HCEC 1CT (cell line): ENCODE measurements around the gene PLVAP.

Source experiments
- DNase-seq: peaks from one replicate; pipeline ENCODE4 v3.0.0-alpha.2; 2017

The PLVAP gene

DNA sequence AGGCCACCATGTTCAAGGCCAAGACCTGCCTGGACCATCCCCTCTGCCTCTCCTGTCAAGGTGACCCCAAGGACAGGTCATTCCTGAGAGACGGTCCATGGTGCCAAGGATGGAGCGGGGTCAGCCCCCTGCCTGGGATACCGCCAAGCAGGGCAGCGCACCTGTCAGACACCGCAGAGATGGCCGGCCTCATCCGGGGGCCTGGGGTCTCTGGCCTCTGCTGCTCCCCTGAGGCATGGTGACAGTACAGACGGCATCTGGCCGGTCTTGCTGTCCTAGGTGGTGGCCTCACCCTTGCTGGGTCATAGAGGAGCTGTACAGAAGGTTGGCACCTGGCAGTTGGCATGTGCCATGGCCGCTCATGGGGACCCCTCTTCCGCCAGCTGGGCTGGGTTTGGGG, 56.7 kb downstream of the PLVAP start:
- no peak for DNase-seq

DNA sequence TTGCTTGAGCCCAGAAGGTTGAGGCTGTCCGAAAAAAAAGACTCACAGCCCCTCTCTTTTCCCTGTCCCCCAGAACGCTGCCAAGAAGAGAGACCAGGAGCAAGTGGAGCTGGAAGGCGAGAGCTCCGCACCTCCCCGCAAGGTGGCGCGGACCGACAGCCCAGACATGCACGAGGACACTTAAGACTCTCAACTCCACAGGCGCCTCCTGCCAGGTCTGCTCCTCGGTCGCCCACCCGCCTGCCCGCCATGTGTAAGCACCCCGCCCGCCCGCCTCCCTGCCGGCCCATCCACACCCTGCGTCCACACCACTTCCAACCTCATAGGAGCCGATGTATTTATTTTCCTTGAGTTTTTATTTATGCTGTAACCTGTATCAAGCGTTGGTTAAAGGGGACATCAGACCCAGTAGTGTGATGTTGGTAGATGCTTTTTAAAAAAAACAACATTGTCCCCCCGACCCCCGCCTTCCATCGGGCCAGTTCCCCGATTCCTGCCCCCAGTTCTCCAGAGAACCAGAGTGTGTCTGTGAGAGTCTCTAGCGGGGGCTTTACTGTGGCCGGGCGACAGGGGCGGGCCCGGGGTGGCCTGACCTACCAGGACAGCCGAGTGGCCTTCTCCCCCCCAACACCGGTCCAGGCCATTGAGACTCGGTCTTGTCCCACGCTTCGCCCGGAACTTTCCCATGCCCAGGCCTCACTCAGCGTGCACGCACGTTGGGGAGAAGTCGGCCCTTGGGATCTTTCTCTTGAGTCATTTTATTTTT, 57.5 kb downstream of the PLVAP start:
- no peak for DNase-seq

DNA sequence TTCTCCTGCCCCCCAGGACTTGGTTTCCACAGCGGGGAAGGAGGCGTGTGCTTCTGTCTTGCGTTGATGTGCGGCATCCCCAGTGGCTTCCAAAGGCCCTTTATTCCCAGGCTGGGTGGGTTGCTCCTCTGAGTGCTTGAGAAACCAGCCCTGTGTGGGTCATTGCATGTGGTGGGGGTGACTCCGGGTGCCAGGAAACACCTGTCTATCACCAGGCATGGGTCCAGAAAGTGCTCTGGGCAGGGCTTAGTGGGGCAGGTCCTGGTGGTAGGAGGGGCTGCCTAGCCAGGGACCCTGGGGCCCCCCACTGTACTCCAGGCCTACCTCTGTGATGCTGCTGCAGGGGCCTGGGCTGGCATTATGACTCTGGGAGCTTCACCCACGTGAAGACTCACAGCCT, 58.2 kb downstream of the PLVAP start:
- DNase-seq, result no peak

DNA sequence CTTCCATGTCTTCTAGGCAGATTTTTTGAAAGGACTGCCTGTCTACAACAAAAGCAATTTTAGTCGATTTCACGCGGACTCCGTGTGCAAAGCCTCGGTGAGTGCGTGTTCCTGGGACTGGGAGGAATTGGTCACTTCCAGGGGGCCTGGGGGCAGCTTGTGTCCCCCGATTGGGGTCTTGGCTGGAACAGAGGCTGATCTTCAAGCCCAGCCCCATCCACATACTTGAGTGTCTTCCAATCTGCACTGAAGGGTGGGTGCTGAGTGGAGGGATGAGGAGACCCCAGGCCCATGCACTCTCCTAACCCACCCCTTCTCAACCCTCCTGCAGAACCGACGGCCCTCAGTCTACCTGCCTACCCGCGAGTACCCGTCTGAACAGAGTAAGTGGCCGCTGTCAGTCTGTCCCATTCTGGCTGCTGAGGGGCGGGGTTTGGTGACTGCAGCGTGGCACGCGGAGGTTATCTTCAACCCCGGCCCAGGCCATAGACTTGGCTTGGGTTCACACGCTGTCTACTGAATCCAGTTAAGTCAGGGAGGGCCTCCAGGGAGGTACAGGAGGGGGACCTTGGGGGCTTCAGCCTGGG, 63.0 kb downstream of the PLVAP start:
- no peak for DNase-seq

DNA sequence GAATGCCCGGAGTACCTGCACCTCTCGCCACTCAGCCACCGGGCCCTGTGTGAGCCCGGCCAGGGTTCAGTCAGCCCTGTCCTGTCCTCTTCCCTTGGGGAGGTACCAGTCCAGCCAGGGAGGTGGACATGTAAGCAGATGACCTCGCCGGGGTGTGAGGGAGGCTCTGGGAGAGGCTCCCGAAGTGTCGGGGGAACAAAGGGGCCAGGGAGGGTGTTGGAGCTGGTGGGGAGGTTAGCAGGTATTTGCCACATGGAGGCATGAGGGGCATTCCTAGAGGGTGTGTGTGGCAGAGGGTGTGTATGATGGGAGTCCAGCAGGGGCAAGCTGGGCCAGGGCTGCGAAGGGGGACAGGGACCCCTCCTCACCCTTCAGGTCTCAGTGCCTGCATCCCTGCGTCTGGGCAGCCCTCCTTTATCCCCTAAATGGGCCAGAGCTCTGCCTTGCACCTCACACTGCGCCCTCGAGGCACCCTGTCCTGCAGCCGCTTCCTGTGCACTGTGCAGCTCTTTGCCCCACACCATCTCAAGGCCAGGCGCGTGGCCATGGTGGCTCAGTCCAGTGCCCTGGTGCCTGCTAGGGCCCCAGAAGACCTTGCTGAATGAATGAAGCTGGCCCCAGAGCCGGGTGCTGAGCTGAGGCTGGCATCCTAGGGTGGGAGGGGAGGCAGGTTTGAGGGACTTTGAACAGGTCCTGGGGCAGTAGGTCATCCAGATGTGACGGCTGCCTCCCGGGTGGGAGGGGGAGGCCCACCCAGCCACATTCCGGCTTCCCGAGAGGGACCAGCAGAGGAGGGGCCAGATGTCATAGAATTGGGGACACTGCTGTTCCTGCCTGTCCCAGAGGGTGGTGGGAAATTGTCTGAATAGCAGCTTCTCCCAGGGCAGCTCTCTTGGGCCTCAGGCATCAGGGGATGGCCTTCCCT, 64.7 kb downstream of the PLVAP start:
- DNase-seq, result no peak

DNA sequence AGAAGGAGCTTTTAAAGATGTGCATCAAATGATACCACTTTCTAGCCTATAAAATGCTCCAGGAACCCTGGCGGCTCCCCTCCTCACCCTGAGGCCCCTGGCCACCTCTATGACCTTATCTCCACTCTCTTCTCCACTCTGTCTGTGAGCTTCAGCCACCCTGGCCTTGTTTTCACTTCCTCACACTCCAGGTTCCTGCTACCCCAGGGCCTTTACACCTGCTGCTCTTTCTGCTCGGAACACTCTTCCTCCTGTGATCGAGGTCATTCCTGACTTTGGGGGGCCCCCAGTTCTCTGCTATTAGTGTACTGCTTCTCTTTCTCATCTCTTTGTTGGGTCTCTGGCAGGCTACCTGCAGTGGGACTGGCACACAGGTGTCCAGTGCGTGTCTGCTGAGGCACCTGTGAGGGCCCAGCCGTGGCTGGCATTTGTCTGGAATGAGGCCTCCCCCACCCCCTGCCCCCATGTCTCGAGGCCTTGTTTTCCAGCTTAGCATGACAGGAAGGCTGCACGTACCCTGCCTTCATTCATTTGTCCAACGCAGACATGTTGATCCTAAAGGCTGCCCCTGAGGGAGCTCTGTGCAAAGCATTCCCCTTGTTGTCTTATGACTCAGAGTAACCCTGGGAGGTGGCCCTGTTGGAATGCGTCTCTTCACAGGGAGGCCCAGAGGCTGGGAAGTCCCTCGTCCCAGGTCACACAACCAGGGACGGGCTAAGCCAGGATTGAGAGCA, 65.5 kb downstream of the PLVAP start:
- DNase-seq, result peak; percentile 47

DNA sequence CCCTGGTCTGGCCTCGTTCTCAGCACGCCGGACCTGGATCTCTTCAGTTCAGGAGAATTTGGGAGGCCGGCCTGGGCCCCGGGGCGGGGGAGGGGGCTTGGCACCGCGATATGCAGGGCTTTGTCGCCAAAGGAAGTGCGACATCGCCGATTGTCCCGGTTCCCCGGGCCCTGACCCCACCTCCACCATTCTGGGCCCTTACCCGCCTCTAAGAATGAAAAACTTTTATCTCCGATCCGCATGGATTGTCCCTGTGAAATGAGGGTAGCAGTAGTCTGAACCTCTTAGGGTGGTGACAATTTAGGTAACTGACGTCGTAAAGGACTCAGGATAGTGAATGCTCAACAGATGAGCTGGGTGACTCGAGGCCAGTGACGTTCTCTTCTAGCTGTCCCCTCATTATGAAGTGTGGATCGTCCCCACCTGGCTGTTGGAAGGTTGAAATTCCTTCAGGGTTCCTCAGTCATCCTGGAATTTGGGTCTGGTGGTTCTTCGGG, 67.1 kb downstream of the PLVAP start:
- no peak for DNase-seq

DNA sequence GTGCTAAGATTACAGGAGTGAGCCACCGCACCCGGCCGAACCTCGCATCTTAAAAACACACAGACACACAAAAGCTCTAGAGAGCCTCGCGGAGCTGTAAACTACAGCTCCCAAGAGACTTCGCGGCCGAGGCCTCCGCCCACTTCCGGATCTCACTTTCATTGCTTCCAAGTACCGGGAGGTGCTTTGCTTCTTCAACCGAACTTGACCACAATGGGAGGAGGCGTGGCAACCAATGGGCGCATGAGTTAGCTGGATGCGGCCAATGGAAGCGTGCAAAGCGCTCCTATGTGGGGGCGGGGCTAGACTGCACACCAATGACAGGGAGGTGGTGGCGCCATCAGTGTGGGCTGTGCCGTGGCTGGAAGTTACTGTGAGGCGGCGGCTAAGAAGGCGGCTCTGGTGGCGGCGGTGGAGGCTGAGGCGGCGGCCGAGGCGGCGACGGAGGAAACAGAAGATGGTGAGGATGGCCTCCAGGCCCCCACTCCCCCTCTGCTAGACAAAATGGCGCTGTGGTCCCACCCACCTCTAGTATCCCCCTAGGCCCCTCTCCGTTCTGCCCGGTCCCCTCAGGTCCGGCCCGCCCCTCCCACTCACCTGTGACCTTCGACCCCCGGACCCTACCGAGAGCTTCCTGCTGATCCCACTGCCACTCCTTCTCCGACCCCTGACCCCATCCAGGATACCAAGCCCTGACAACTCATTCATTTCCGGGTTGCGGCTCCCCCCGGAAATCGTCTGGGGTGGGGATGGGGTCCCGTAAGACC, 67.8 kb downstream of the PLVAP start, which contains the start of gene DDA1:
Gene DDA1, plus strand, starts transcription at position 366 of the 767 bp plus-strand sequence. Its CDS starts 92 bp downstream, at position 458.
- DNase-seq, result peak; percentile 100

DNA sequence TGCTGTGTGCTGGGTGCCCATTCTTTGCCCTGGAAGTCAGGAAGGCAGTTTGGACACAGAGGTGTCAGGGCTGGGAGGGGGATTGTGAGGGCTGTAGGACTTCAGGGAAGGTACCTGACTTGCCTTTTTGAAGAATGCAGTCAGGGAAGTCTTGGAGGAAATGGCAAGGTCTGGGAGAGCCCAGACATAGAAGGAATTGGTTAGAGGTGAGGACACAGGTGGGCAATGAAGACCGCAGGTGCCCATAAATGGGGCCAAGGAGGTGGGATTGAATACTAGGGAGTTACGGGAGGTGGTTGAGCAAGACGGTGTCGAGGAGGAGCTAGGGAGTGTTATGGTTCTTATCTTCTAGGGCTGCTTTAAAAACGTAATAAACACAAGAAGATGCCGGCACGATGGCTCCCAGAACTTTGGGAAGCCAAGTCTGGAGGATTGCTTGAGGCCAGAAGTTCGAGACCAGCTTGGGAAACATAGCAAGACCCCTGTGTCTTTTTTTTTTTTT, 69.2 kb downstream of the PLVAP start:
- no peak for DNase-seq

DNA sequence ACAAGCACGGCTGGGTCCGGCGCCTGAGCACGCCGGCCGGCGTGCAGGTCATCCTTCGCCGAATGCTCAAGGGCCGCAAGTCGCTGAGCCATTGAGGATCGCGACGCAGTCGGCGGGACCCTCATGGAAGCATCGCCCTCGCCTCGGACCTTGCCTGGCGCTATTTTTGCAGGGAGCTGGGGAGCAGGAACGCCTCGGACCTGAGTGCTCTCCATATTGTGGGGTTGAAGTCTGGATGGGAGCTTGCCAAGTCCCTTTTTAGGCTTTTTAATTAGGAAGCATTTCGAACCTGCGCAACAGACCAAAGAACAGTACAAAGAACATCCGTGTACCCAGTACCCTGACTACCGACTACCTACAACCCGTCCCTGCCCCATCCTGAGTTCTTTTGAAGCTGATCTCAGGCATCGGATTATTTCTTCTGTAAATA, 70.8 kb downstream of the PLVAP start:
- DNase-seq, result no peak

DNA sequence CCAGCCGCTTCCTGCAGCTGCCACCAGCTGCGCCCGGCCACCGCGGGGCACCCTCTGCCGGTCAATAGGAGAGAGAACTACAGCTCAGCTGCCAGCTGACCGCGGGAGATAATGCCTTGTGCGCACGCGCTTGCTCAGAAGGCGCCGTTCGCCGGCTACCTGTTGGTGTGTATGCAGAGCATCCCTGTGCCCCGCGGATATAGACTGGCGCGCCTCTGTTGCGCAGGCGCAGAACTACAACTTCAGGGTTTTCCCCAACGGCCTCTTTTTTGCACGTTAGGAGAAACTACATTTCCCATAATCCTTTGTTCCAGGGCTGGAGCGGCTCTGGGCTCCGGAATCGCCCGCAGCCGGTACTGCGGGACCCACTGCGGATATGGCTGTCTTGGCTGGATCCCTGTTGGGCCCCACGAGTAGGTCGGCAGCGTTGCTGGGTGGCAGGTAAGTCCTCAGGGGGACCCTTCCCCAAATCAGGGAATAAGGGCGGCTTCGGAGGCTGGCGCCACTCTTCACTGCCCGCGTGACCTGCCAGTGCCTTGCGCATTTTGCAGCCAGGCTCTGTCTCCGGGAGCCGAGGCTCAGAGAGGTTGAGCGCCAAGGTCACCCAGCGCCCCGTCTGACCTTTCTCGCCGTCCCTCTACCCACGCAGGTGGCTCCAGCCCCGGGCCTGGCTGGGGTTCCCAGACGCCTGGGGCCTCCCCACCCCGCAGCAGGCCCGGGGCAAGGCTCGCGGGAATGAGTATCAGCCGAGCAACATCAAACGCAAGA, 71.4 kb downstream of the PLVAP start, which contains the start of gene MRPL34:
Gene MRPL34, plus strand, starts transcription at position 356 of the 768 bp plus-strand sequence. Its CDS starts 21 bp downstream, at position 377.
- DNase-seq, result peak; percentile 99

DNA sequence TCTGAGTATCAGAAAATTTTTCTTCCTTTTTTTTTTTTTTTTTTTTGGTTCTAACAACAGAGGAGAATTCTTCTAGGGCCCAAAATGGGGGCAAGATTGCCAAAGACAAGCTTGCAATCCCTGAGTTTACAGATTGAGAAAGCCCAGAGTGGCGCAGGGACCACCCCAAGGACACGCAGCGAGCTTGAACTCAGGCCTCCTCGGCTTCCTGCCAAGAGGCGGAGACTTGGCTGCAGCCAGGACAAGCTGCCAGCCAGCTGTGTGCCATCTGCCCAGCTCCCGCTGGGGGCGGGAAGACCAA, 72.0 kb downstream of the PLVAP start:
- no peak for DNase-seq

DNA sequence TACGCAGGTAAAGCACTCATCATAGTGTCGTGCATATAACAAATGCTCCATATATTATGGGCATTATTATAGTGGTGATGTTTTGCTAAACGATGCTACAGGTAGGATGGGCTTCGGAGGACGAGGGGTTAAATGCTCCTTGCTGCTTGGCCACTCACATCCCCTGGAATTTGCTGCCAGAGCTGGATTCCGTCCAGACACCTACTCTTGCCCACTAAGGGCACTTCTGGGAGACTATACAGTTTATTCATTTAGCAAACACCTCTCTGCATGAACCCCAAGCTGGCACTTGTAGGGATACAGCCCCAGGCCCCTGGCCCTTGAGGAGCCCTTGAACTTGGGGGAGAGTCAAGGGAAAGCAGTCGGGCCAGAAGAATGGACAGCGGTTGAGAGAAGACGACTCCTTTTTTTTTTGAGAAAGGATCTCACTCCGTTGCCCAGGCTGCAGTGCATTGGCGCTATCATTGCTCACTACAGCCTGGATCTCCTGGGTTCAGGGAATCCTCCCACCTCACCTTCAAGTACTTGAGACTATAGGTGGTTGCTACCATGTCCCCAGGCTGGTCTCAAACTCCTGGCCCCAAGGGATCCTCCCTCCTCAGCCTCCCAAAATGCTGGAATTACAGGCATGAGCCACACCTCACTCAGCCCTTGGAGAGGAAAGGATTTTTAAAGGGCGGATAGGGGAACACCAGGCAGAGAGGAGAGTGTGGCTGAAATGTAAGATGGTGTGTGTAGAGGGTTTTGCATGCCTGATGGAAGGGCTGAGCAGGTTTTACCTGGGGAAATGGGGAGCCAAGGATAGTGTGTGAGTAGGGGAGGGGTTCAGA, 72.5 kb downstream of the PLVAP start:
- no peak for DNase-seq

DNA sequence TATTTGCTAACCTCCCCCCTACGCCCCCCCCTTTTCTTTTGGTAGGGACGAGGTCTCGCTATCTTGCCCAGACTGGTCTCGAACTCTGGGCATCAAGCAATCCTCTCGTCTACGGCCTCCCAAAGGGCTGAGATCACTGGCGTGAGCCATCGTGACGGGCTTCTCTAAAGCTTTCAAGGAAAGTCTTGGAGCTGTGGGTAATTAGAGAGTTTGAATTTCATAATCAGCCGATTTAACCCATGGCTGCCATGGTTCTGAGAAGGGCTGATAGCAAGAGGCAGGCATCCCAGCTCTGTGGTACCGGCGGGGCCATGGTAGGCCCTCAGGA, 73.2 kb downstream of the PLVAP start:
- no peak for DNase-seq

DNA sequence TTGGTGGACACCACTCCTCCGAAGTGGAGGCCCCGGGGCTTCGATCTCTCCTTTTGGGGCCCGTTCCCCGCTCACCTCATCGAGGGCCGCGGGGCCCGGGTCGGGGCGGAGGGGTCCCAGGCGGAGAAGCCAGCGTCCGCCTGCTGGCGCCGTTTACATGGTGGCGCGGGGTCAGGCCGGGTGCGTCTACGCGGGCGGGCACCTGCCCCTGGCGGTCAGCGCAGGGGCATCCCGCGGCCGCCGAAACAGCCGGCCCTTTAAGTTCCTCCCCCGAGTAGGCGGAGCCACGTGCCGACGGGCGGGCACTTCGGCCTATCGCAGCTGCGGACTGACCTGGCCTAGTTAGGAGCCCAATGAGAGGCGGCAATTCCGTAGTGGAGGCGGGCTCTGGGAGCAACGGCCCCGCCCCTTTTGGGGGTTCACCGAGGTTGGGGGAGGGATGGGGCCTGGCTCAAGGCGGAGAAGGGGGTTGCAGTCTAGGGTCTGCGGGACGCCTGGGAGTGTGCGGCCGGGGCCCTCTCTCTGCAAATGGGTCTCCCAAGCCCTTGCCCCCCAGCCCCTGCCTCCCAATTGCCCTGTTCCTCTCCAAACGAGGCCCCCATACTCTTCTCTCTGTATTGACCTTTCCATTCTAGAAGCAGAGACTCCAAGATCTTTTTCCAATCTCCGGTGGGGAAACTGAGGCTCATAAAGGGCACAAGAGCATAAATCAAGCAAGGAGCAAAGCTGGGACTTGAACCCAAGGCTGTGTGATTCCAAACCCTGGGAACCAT, 73.8 kb downstream of the PLVAP start, which contains the start of gene ABHD8:
Gene ABHD8, minus strand, starts transcription at position 259 of the 773 bp plus-strand sequence. CDS start 1,809 bp downstream, outside the sequence.
- DNase-seq, result peak; percentile 94

DNA sequence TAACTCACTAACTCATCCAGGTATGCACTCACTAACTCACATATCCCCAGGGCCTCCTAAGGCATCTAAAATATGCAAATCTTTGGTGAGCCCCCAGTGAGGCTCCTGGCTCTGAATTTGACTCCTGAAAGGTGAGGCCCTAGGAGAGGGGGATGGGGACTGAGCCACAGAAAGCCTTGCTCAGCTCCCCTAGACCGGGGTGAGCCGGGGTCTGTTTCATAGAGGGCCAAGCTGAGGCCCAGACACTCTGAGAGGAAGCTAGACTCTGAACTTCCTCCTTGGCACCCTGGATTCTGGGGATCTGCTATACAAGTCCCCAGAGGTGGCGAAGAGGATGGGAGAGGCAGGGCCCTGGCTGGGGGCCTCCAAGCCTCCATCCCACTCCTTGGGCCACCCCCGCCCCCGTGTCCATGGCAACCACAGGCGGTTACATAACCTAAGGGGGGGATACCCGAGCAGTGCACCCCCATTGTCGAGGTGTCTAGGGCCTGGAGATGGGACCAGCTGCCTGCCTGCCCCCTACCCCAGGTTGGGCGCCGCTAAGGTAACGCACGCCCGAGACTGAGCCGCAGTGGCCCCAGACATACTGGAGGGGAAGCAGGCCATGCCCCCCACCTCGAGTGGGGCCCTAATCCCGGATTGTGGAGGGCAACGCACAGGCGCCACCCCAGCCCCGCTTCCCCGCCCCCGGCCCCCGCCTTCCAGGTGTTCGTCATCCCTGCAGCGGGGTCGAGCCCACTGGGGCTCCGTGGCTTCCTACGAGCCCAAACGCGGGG, 74.6 kb downstream of the PLVAP start:
- no peak for DNase-seq
